Posterior cingulate gyrus (tissue), 11 donors: Measurements from ENCODE around the gene CDK13.

ENCODE experiments used
- DNase-seq, 10 donors: peaks; one replicate each; pipeline versions ENCODE4 v3.0.0 to v3.0.0-alpha.2; 2020 to 2021; ENCODE audit warnings: mixed read lengths in 3 of 10
- intact Hi-C: fragments of 100-400 bp; cut with DNase I; formaldehyde crosslinking; loops from one replicate; pipeline ENCODE4 v1.15.1; 2023

The CDK13 gene

GRCh38 chr7:40003597-40003996 is 53.5 kb downstream of the CDK13 start:
- intact Hi-C loops, result no loop called here
- no peak for DNase-seq

- DNase-seq, result no peak
- intact Hi-C loops, result no loop called here
These were observed 58.3 kb downstream of the CDK13 start for GRCh38 chr7:40008223-40008815.

GRCh38 chr7:40009301-40009700 is 59.2 kb downstream of the CDK13 start:
- intact Hi-C loops, result no loop called here

GRCh38 chr7:40014376-40014775 is 64.3 kb downstream of the CDK13 start:
- no peak for DNase-seq
- intact Hi-C loops, result no loop called here

More at GRCh38 chr7:40009301-40009700, 59.2 kb downstream of the CDK13 start:
- DNase-seq, result no peak

- intact Hi-C loops, result no loop called here
- DNase-seq, result peak in 1 of 10 donors; percentile 14
These were observed 65.8 kb downstream of the CDK13 start for GRCh38 chr7:40015790-40016296.

- DNase-seq, result no peak
- intact Hi-C loops, result no loop called here
These were observed 69.5 kb downstream of the CDK13 start for GRCh38 chr7:40019558-40019957.

GRCh38 chr7:40024048-40024447 is 74.0 kb downstream of the CDK13 start:
- DNase-seq, result no peak
- intact Hi-C loops, result no loop called here

- intact Hi-C loops, result no loop called here
- no peak for DNase-seq
These were observed 74.8 kb downstream of the CDK13 start for GRCh38 chr7:40024841-40025240.

GRCh38 chr7:40027545-40027944 is 77.5 kb downstream of the CDK13 start:
- intact Hi-C loops, result no loop called here
- no peak for DNase-seq

- DNase-seq, result no peak
- intact Hi-C loops, result no loop called here
These were observed 83.8 kb downstream of the CDK13 start for GRCh38 chr7:40033826-40034225.

GRCh38 chr7:40041456-40041855 is 91.4 kb downstream of the CDK13 start:
- no peak for DNase-seq
- intact Hi-C loops, result no loop called here

- intact Hi-C loops, result no loop called here
- DNase-seq, result no peak
These were observed 93.1 kb downstream of the CDK13 start for GRCh38 chr7:40043164-40043563.

- no peak for DNase-seq
- intact Hi-C loops, result no loop called here
These were observed 97.6 kb downstream of the CDK13 start for GRCh38 chr7:40047661-40048060.

- intact Hi-C loops, result no loop called here
- no peak for DNase-seq
These were observed 107.2 kb downstream of the CDK13 start for GRCh38 chr7:40057292-40057691.

- no peak for DNase-seq
- intact Hi-C loops, result no loop called here
These were observed 108.0 kb downstream of the CDK13 start for GRCh38 chr7:40058026-40058425.

- intact Hi-C loops, result no loop called here
- no peak for DNase-seq
These were observed 108.6 kb downstream of the CDK13 start for GRCh38 chr7:40058636-40059035.

GRCh38 chr7:40059057-40059456 is 109.0 kb downstream of the CDK13 start:
- intact Hi-C loops, result no loop called here
- DNase-seq, result no peak

GRCh38 chr7:40072268-40072667 is 122.2 kb downstream of the CDK13 start:
- intact Hi-C loops, result no loop called here
- peak in 1 of 10 donors; percentile 52 for DNase-seq

- intact Hi-C loops, result no loop called here
- DNase-seq, result peak in 1 of 10 donors; percentile 51
These were observed 123.2 kb downstream of the CDK13 start for GRCh38 chr7:40073239-40073638.

- intact Hi-C loops, result no loop called here
- DNase-seq, result no peak
These were observed 127.8 kb downstream of the CDK13 start for GRCh38 chr7:40077849-40078248.

GRCh38 chr7:40092182-40092581 is 142.1 kb downstream of the CDK13 start:
- no peak for DNase-seq
- intact Hi-C loops, result no loop called here

GRCh38 chr7:40093631-40094350 is 143.7 kb downstream of the CDK13 start:
- intact Hi-C loops, result no loop called here

More at GRCh38 chr7:40093631-40094350, 143.7 kb downstream of the CDK13 start:
- no peak for DNase-seq
